ENCODE data around the gene RANBP9.

DNA sequence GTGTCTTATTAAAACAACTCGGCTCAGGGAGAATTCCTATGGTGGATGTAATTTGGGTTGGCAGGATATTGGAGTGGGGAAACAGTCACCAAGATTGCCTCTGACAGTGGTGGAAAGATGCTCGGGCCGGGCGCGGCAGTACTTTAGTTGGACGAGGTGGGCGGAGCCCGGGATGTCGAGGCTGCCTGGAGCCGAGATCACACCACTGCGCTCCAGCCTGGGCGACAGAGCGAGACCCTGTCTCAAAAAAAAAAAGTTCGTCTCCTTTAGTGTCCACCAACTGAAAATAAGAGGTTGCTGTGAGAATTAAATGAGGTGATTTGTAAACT is 95.9 kb downstream of the RANBP9 start:
- TF ChIP-seq, protein P1, sequence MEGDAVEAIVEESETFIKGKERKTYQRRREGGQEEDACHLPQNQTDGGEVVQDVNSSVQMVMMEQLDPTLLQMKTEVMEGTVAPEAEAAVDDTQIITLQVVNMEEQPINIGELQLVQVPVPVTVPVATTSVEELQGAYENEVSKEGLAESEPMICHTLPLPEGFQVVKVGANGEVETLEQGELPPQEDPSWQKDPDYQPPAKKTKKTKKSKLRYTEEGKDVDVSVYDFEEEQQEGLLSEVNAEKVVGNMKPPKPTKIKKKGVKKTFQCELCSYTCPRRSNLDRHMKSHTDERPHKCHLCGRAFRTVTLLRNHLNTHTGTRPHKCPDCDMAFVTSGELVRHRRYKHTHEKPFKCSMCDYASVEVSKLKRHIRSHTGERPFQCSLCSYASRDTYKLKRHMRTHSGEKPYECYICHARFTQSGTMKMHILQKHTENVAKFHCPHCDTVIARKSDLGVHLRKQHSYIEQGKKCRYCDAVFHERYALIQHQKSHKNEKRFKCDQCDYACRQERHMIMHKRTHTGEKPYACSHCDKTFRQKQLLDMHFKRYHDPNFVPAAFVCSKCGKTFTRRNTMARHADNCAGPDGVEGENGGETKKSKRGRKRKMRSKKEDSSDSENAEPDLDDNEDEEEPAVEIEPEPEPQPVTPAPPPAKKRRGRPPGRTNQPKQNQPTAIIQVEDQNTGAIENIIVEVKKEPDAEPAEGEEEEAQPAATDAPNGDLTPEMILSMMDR (IDR thresholded peaks at IDR 0.05) = no peak
- TF ChIP-seq ZFX (IDR thresholded peaks at IDR 0.05; ENCODE audit: borderline replicate concordance) = no peak

Data from 22Rv1 (cell line).